ENCODE measurements around the gene RPGRIP1.
"Not testable (repeated sequence)": the region's sequence is repeated elsewhere in the genome, so short reads cannot be mapped to it uniquely, and the experiment has no call there.

RPGRIP1 gene

DNA sequence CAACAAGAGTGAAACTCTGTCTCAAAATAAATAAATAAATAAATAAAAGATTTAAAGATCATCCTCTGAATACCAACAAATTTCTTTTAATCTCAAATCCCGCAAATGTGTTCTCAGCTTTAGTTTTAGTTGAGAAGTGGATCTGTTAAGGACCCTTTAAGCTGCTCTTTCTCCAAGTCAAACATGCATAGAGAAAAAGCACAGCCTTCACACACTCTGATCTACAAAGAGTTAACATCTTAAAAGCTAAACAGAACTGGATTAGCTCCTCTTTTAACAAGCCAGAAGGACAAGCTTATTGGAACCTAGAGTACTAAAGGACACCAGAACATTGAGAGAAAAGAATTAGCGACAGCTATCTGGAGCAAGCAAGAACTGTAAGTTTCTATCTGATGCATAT is at the start of gene RPGRIP1:
TSS of gene RPGRIP1 (plus strand) at position 301 of the 400 bp plus-strand sequence. CDS start 7,894 bp downstream, outside the sequence.
- no peak for DNase-seq (ENCODE audit: low read depth in 3 of 3)

DNA sequence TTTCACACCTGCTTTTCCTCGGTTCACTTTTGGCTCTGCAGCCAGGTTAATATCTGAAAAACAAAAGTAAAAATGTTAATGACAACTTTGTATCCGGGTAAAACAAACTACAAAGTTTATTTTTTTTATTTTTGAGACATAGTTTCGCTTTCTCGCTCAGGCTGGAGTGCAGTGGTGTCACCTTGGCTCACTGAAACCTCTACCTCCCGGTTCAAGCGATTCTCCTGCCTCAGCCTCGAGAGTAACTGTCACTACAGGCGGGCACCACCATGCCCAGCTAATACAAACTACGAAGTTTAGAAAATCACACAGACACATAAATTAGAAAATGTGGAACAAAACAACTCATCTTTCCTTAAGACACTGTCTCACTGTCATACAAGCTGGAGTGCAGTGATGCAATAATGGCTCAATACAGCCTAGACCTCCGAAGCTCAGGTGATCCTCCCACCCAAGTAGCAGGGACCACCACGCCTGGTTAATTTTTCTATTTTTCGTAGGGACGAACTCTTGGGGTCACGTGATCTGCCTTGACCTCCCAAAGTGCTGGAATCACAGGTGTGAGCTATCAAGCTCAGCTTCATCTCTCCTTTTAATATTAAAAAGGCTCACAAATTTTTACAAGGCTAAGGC is 48.7 kb upstream of the RPGRIP1 start:
- no peak for DNase-seq (ENCODE audit: low read depth in 3 of 3)

GRCh38 chr14:21233457-21234076 is 46.3 kb upstream of the RPGRIP1 start:
- no peak for DNase-seq (ENCODE audit: low read depth in 3 of 3)

GRCh38 chr14:21234112-21234511 is 45.8 kb upstream of the RPGRIP1 start:
- DNase-seq (ENCODE audit: low read depth in 3 of 3), result no peak

GRCh38 chr14:21236948-21237797 is 42.7 kb upstream of the RPGRIP1 start:
- DNase-seq (ENCODE audit: low read depth in 3 of 3), result no peak

DNA sequence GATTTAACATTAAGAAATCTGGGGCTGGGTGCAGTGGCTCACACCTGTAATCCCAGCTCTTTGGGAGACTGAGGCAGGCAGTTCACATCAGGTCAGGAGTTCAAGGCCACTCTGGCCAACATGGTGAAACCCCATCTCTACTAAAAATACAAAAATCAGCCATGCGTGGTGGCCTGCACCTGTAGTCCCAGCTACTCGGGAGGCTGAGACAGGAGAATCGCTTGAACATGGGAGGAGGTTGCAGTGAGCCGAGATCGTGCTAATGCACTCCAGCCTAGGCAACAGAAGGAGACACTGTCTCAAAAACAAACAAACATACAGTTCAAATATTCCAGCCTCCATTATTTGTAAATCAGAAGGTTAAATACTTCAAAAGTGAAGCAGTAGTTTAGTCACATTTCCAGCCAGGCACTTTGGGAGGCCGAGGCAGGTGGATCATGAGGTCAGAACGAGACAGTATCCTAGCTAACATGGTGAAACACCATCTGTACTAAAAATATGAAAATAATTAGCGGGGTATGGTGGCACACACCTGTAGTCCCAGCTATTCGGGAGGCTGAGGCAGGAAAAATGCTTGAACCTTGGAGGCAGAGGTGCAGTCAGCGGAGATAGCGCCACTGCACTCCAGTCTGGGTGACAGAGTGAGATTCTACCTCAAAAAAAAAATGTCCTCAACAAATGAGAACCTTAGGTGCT is 40.9 kb upstream of the RPGRIP1 start:
- DNase-seq (ENCODE audit: low read depth in 3 of 3), result no peak

GRCh38 chr14:21240417-21240816 is 39.5 kb upstream of the RPGRIP1 start:
- DNase-seq (ENCODE audit: low read depth in 3 of 3), result no peak

- no peak for DNase-seq (ENCODE audit: low read depth in 3 of 3)
Observed at GRCh38 chr14:21241218-21241819, 38.6 kb upstream of the RPGRIP1 start.

DNA sequence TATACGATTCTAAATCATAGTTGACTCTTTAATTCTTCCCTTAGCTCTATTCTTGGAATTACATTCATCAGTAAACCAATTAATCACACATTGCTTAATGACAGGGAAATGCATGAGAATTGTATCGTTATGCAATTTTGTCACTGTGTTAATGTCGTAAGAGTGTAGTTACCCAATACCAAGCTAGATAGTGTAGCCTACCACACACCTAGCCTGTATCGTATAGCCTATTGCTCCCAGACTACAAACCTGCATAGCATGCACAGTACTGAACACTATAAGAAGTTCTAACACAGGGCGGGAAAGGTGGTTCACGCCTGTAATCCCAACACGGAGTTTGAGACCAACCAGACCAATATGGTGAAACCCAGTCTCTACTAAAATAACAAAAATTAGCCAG is 35.3 kb upstream of the RPGRIP1 start:
- no peak for DNase-seq (ENCODE audit: low read depth in 3 of 3)

GRCh38 chr14:21245813-21246212 is 34.1 kb upstream of the RPGRIP1 start:
- DNase-seq (ENCODE audit: low read depth in 3 of 3), result no peak

- DNase-seq (ENCODE audit: low read depth in 3 of 3), result no peak
Observed at GRCh38 chr14:21248338-21248737, 31.5 kb upstream of the RPGRIP1 start.

- DNase-seq (ENCODE audit: low read depth in 3 of 3), result no peak
Observed at GRCh38 chr14:21248739-21249411, 31.0 kb upstream of the RPGRIP1 start.

GRCh38 chr14:21251215-21251614 is 28.7 kb upstream of the RPGRIP1 start:
- DNase-seq (ENCODE audit: low read depth in 3 of 3), result no peak

GRCh38 chr14:21252149-21252548 is 27.7 kb upstream of the RPGRIP1 start:
- DNase-seq (ENCODE audit: low read depth in 3 of 3), result no peak

DNA sequence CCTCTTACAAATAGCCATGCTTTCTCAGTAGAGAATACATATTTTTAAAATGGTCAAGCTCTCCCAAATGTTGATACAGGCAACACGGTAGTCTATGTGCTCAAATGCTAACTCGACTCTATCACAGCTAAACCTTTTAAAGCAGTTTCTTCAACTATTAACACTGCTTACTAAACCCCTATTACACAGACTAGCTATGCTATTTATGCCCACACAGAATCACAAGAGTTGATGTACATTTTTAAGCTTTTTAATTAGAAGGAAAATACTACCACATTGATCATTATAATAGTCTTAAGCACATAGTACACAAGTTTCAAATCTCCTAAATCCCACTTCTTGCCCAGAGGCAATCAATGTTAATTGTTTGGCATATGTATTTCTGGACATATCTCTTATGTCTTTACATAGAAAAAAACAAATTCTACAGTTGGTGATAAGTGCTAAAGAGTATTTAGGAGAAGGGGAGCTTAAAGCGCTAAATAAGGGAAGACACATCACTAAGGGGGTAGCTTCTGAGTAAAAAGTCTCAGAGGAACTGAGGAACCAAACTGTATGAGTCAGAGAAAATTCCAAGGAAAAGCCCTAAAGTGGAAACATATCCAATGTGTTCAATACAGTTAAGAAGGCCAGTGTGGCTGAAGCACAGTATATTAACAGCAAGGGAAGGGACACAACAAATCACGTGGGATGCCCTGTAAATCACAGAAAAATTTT is 24.3 kb upstream of the RPGRIP1 start:
- DNase-seq (ENCODE audit: low read depth in 3 of 3), result no peak

- not testable (repeated sequence) for DNase-seq (ENCODE audit: low read depth in 3 of 3)
Observed at GRCh38 chr14:21256102-21256447, 23.8 kb upstream of the RPGRIP1 start.

- DNase-seq (ENCODE audit: low read depth in 3 of 3), result no peak
Observed at GRCh38 chr14:21256539-21257393, 23.1 kb upstream of the RPGRIP1 start.

GRCh38 chr14:21257394-21257909 is 22.4 kb upstream of the RPGRIP1 start:
- no peak for DNase-seq (ENCODE audit: low read depth in 3 of 3)
